Ovary (tissue), 9 donors: ENCODE results near the gene DPYSL4. TPM values are rescaled to one million over a fixed set of nuclear protein-coding genes. Genes with fewer than 3 reads are reported as not detected.

Source experiments
- DNase-seq, 5 donors: peaks; one replicate each; pipeline ENCODE4 v3.0.0-alpha.2; 2019 to 2020
- H3K27ac ChIP-seq, 2 donors: fragments of 200-600 bp; one replicate each; pipeline versions ENCODE4 v1.5.1 to v1.8.0; 2019 to 2022
- H3K27me3 ChIP-seq: fragments of 200-600 bp; one replicate; pipeline ENCODE4 v1.8.0; 2022
- H3K36me3 ChIP-seq: fragments of 200-600 bp; sonication (generic); one replicate; pipeline ENCODE4 v1.5.1; 2019
- H3K4me1 ChIP-seq: one replicate; pipeline ENCODE4 v1.8.1; 2013; ENCODE audit warnings: mild to moderate bottlenecking, moderate library complexity; ENCODE audit not compliant: insufficient read depth
- H3K4me3 ChIP-seq: fragments of 200-600 bp; sonication (generic); one replicate; pipeline ENCODE4 v1.5.1; 2017
- H3K9me3 ChIP-seq, 2 donors: fragments of 200-600 bp in 1 of 2; sonication (generic) in 1 of 2; one replicate each; pipeline versions ENCODE4 v1.5.1 to v1.8.1; 2013 to 2019; ENCODE audit warnings: mild to moderate bottlenecking in 1 of 2, moderate library complexity in 1 of 2
- EP300 ChIP-seq: sonication (generic); formaldehyde crosslinking; IDR thresholded peaks from one replicate; pipeline ENCODE4 v1.6.1; 2017; ENCODE audit warnings: antibody characterized with exemption
- POLR2A ChIP-seq: fragments of 450-650 bp; IDR thresholded peaks from one replicate; pipeline ENCODE4 v1.6.1; 2017; ENCODE audit warnings: antibody characterized with exemption, mild to moderate bottlenecking, moderate library complexity
- WGBS, 3 donors: extraction: QIAGEN DNeasy Blood & Tissue Kit in 1 of 3; methylation state at CpG; one replicate each; pipeline versions ENCODE4 v1.1.5 to v1.1.7; 2013 to 2017; 5-methylcytosine and 5-hydroxymethylcytosine counted together
- intact Hi-C, 4 donors: fragments of 100-400 bp; cut with DNase I; formaldehyde crosslinking; loops; one replicate each; pipeline versions ENCODE4 v1.11.0 to v1.15.1; 2022 to 2023
- polyA plus RNA-seq, 2 donors: library from polyadenylated mRNA; stranded (reverse); fragments of 200-250 nt in 1 of 2; fragments of 350-450 nt in 1 of 2; fragmentation: Illumina TruSeq in 1 of 2; extraction: RNeasy Lipid Tissue Mini Kit (QIAGEN cat#74804) in 1 of 2; gene quantifications; one replicate each; pipeline ENCODE4 v1.2.3, GENCODE V29; 2013 to 2014
- total RNA-seq, 7 donors: library from RNA; depleted of rRNA in 2 of 7; stranded (reverse); fragments of >200 nt in 2 of 7; fragmentation: NEBNext Ultra II Directional in 3 of 7; extraction: Animal tissue kit (Norgen Biotek cat#: 25700) in 3 of 7; gene quantifications; one replicate each; pipeline versions ENCODE4 v1.1.0 to v1.2.4, GENCODE V29; 2016 to 2023
- TF ChIP-seq, protein P1 (sequence below), 3 donors: fragments of 450-650 bp in 2 of 3; fragments of 200-600 bp in 1 of 3; IDR thresholded peaks; one replicate each; pipeline versions ENCODE4 v1.5.1 to v1.8.0; 2016 to 2022; ENCODE audit warnings: antibody characterized with exemption in 3 of 3, mild to moderate bottlenecking in 1 of 3
- donor health status: DM: no; HTN: no; CAD: no; lungs with moderate emphysema.
- donor health status: DM: no; HTN: no; CAD: no.
- donor health status: Bipolar disorder and iron deficiency.
- donor health status: DM: yes; HTN: yes; CAD: no.
- donor health status: DM: no; HTN: no; CAD: no.
- donor health status: DM: yes; HTN: yes; CAD: no.

DPYSL4 gene
- total and polyA plus RNA-seq, 9 donors = 0.27 to 7.0 (median 1.7) TPM

- TF ChIP-seq, protein P1, sequence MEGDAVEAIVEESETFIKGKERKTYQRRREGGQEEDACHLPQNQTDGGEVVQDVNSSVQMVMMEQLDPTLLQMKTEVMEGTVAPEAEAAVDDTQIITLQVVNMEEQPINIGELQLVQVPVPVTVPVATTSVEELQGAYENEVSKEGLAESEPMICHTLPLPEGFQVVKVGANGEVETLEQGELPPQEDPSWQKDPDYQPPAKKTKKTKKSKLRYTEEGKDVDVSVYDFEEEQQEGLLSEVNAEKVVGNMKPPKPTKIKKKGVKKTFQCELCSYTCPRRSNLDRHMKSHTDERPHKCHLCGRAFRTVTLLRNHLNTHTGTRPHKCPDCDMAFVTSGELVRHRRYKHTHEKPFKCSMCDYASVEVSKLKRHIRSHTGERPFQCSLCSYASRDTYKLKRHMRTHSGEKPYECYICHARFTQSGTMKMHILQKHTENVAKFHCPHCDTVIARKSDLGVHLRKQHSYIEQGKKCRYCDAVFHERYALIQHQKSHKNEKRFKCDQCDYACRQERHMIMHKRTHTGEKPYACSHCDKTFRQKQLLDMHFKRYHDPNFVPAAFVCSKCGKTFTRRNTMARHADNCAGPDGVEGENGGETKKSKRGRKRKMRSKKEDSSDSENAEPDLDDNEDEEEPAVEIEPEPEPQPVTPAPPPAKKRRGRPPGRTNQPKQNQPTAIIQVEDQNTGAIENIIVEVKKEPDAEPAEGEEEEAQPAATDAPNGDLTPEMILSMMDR (IDR thresholded peaks at IDR 0.05) = no peak
- TF ChIP-seq POLR2A (no peak), EP300 (no peak)
- Histone ChIP-seq H3K4me3 (no peak overlapping the region), H3K27me3 (no peaks in the 10 kb centered on the region), H3K27ac (no peak overlapping the region), H3K36me3 (no peaks in the 10 kb centered on the region), H3K4me1 (peaks cover 6% of the 10 kb centered on the region), H3K9me3 (no peaks in the 10 kb centered on the region)
- no peak for DNase-seq
- WGBS, 3 donors = 84 to 87% (median 84%) methylated on average over 17 of the region's 17 CpGs
- intact Hi-C loops = loop anchor here in 2 of 4 donors (10.0 kb wide), 2 partner anchors 111 to 261 kb away; no protein-coding TSS in a partner anchor
Measured at GRCh38 chr10:132145521-132146185, 41.1 kb upstream of the DPYSL4 start.

GRCh38 chr10:132146271-132146671, 40.5 kb upstream of the DPYSL4 start:
- Histone ChIP-seq H3K4me3 (no peak overlapping the region), H3K27ac (no peak overlapping the region), H3K4me1 (peaks cover 6% of the 10 kb centered on the region), H3K9me3 (no peaks in the 10 kb centered on the region), H3K27me3 (no peaks in the 10 kb centered on the region), H3K36me3 (no peaks in the 10 kb centered on the region)
- 79 to 84% (median 79%) methylated on average over 8 of the region's 8 CpGs for WGBS, 3 donors
- intact Hi-C loops = loop anchor here in 2 of 4 donors (10.0 kb wide), 2 partner anchors 111 to 261 kb away; no protein-coding TSS in a partner anchor
- peak in 2 of 5 donors; percentile 18 to 26 for DNase-seq
- no peak for TF ChIP-seq POLR2A
- TF ChIP-seq, protein P1 (IDR thresholded peaks at IDR 0.05) = no peak
- no peak for TF ChIP-seq EP300

DNA sequence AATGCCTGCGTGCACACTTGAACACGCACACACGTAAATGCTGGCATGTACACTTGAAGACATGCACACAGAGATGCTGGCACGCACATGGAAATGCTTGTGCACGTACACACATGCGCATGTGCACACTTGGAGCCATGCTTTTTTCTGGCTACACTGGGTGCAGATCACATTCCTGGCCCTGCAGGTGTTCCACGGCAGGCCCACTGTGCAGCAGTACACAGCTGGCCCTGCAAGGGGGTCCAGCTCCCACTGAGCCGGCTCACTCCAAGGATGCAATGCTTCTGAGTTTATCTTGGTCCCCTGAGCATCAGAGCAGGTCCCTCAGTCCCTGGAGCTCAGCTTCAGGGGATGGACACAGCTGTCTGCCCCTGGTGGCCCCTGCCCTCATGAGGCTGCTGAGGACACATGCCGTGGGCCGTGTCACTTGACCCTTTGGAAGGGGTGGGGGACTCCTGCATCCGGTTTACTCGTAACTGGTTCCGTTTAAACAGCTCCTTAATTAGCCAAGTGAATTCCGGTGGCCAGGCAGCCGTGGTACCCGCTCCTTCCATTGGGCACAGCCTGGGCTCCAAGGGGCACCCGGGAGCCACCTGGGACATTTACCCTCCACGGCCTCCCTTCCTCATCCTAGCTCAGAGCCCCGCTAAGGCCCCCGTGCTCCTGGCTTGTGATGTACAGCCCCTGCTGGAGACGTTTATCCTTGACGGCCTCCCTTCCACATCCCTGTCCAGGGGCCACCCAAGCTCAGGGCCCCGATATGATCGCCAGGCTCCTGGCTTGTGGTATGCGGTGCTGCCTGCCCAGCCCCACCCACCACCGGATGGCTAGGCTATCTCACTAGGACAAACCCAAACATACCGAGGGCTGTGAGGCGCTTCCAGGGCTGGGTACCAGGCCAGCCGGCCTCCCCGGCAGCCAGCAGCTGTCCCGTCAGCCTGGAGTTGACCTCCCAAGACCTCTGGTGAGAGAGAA, 39.5 kb upstream of the DPYSL4 start:
- H3K36me3 ChIP-seq = no peaks in the 10 kb centered on the region
- no peak overlapping the region for H3K27ac ChIP-seq
- intact Hi-C loops = loop anchor here in 2 of 4 donors (10.0 kb wide), 2 partner anchors 112 to 262 kb away; no protein-coding TSS in a partner anchor
- H3K4me1 ChIP-seq = peaks cover 4% of the 10 kb centered on the region
- WGBS, 3 donors = 76 to 84% (median 77%) methylated on average over 31 of the region's 31 CpGs
- no peak for TF ChIP-seq EP300
- TF ChIP-seq POLR2A = no peak
- TF ChIP-seq, protein P1 (IDR thresholded peaks at IDR 0.05) = no peak
- no peaks in the 10 kb centered on the region for H3K27me3 ChIP-seq
- DNase-seq = peak in 1 of 5 donors; percentile 18
- no peak overlapping the region for H3K4me3 ChIP-seq
- no peaks in the 10 kb centered on the region for H3K9me3 ChIP-seq
